NB4 (cell line): ENCODE measurements around the gene ZNF518A.

ENCODE experiments used
- CTCF ChIP-seq: IDR thresholded peaks from one replicate; pipeline ENCODE4 v1.5.1; 2012; ENCODE audit warnings: low read depth, low read length
- POLR2A ChIP-seq: IDR thresholded peaks from 2 replicates; pipeline ENCODE4 v1.6.1; 2011; ENCODE audit warnings: mild to moderate bottlenecking; ENCODE audit not compliant: insufficient read length; ENCODE audit errors: extremely low read depth

GRCh38 chr10:96205580-96205979 lies 75.5 kb downstream of the ZNF518A start:
- TF ChIP-seq CTCF (no peak), POLR2A (no peak)
